Measurements from ENCODE around the gene NCKAP1. TPM values are rescaled to one million over a fixed set of nuclear protein-coding genes. Genes with fewer than 3 reads are reported as not detected.
"Not testable (repeated sequence)": the region's sequence is repeated elsewhere in the genome, so short reads cannot be mapped to it uniquely, and the experiment has no call there.

NCKAP1 gene
- total RNA-seq, 2 donors from 2014 or later: 81.7 to 116 TPM

DNA sequence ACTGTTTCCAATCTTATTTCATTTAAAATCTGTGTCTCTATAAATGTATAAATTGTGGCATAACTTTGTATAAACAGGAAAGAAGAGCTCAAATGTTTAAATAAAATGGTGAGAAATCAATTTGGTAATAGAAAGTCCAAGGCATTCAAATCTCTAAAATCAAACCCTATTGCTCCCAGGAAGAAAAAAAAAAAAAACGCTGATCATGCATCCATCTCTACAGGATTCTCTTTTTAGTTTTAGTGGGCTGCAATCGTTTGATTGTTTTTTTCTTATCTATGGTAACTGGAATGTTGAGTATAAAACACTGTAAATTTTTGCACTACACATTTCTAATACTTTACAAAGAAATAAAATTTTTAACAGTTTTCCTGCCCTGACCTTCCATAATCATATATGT, 75.6 kb downstream of the NCKAP1 start:
- intact Hi-C loops (cut with DNase I): no loop called here
- Histone ChIP-seq H3K27me3 (replicated peaks; ENCODE audit: insufficient read depth) (no peaks in the 10 kb centered on the region), H3K4me3 (no peak overlapping the region), H3K27ac (no peak overlapping the region), H3K9me3 (no peaks in the 10 kb centered on the region), H3K4me1 (replicated peaks) (no peaks in the 10 kb centered on the region), H3K36me3 (no peaks in the 10 kb centered on the region)
- WGBS: 43% methylated on average over 2 of the region's 2 CpGs
- DNase-seq (ENCODE audit: low spot score): no peak
- TF ChIP-seq POLR2AphosphoS5 (IDR thresholded peaks at IDR 0.05) (no peak), POLR2A (IDR thresholded peaks at IDR 0.05) (no peak)
- TF ChIP-seq, protein P1, sequence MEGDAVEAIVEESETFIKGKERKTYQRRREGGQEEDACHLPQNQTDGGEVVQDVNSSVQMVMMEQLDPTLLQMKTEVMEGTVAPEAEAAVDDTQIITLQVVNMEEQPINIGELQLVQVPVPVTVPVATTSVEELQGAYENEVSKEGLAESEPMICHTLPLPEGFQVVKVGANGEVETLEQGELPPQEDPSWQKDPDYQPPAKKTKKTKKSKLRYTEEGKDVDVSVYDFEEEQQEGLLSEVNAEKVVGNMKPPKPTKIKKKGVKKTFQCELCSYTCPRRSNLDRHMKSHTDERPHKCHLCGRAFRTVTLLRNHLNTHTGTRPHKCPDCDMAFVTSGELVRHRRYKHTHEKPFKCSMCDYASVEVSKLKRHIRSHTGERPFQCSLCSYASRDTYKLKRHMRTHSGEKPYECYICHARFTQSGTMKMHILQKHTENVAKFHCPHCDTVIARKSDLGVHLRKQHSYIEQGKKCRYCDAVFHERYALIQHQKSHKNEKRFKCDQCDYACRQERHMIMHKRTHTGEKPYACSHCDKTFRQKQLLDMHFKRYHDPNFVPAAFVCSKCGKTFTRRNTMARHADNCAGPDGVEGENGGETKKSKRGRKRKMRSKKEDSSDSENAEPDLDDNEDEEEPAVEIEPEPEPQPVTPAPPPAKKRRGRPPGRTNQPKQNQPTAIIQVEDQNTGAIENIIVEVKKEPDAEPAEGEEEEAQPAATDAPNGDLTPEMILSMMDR (IDR thresholded peaks at IDR 0.05): no peak

DNA sequence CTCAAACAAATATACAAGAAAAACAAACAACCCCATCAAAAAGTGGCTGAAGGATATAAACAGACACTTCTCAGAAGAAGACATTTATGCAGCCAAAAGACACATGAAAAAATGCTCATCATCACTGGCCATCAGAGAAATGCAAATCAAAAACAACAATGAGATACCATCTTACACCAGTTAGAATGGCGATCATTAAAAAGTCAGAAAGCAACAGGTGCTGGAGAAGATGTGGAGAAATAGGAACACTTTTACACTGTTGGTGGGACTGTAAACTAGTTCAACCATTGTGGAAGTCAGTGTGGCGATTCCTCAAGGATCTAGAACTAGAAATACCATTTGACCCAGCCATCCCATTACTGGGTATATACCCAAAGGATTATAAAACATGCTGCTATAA, 77.4 kb downstream of the NCKAP1 start:
- H3K4me3 ChIP-seq; H3K4me1 ChIP-seq (replicated peaks); intact Hi-C loops (cut with DNase I); DNase-seq (ENCODE audit: low spot score); H3K27me3 ChIP-seq (replicated peaks; ENCODE audit: insufficient read depth); H3K9me3 ChIP-seq; H3K36me3 ChIP-seq; H3K27ac ChIP-seq: not testable (repeated sequence)
- WGBS: 90% methylated on average over 2 of the region's 2 CpGs

DNA sequence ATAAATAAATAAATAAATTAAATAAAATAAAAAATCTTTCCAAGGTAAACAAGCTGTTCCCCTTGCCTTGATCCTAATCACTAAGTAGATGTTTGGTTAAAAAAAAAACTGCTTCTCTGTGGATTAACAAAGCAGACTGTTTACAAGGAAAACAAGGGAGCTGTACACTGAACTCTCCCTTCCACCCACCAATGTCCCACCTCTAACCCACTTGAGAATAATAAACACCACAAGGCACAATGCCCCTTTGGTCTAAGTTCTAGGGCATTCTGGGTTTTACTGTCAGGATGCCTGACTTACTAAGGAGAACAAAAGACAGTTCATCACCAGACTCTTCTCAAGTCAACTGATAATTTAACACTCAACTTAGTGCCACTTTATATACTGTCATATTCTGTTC, 83.5 kb downstream of the NCKAP1 start:
- Histone ChIP-seq H3K9me3 (no peaks in the 10 kb centered on the region), H3K27me3 (replicated peaks; ENCODE audit: insufficient read depth) (no peaks in the 10 kb centered on the region), H3K4me3 (no peak overlapping the region), H3K4me1 (replicated peaks) (no peaks in the 10 kb centered on the region), H3K36me3 (peaks cover 0 to 7% of the 10 kb centered on the region in 2 donors), H3K27ac (no peak overlapping the region)
- no peak for DNase-seq (ENCODE audit: low spot score)
- TF ChIP-seq POLR2A (IDR thresholded peaks at IDR 0.05) (no peak), POLR2AphosphoS5 (IDR thresholded peaks at IDR 0.05) (no peak)
- TF ChIP-seq, protein P1 (IDR thresholded peaks at IDR 0.05): no peak
- intact Hi-C loops (cut with DNase I): no loop called here

DNA sequence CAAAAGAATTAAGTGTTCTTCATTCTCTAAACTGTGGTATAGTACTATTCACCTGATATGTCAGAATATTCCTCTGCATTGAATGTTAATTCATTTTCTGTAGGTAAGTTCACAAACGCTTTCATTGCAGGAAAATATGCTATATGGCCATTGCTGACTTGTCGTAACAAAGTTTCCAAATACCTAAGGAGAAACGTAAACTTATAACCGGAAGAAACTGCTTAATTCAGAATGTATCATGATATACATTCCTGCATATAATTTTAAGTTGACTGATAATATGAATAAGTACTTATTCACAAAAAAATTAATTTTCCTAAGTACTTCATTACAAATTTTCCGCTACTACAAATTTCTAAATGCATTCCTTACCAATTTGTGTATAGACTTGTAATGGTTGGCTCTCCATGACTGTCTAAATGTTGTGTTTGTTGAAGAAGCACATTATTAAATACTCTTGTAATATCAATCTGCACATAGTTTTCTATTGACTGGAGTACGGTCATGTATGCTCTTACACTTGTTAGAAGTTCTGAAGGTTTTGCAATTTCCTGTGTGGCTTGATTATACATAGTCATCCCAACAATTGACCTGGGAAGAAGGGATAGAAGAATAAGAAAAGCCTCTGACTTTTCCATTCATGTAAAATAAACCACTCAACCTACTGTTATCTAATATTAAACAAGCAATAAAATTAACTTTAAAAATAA, 85.4 kb downstream of the NCKAP1 start:
- H3K27ac ChIP-seq: no peak overlapping the region
- peaks cover 0 to 7% of the 10 kb centered on the region in 2 donors for H3K36me3 ChIP-seq
- 92% methylated on average over 6 of the region's 6 CpGs for WGBS
- intact Hi-C loops (cut with DNase I): no loop called here
- H3K4me3 ChIP-seq: no peak overlapping the region
- no peaks in the 10 kb centered on the region for H3K9me3 ChIP-seq
- DNase-seq (ENCODE audit: low spot score): no peak
- no peak for TF ChIP-seq POLR2AphosphoS5 (IDR thresholded peaks at IDR 0.05)
- TF ChIP-seq POLR2A (IDR thresholded peaks at IDR 0.05): no peak
- TF ChIP-seq, protein P1 (IDR thresholded peaks at IDR 0.05): no peak
- H3K4me1 ChIP-seq (replicated peaks): no peaks in the 10 kb centered on the region
- no peaks in the 10 kb centered on the region for H3K27me3 ChIP-seq (replicated peaks; ENCODE audit: insufficient read depth)

DNA sequence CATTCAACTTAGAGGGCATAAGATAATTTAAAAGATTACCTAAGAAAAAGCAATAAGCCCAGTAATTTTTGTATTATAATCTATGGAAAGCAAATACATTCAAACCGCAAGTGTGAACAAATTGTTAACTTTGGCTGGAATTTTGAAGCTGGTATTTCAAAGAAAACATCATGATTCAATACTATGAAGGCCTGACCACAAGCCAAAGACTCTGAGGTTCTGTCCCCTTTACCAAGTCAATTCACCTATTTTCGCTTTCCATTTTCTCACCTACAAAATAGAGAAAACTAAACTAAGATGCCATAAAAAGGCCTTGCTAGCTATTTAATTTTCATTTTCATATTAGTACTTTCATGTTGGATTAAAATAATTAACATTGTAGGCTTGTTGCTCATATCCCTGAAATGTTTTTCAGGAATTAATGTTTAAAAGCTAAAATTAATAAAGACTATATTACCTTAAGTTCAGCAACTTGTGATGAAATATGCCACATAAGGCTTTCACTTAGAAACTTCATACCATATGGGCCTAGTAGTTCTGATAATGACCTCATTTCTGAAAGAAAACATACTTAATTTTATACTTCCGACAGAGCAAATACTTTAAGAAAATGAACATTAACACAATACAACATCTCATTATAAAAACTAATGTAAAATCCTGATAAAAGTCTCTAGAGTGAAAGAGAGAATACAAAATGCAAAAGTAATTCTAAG, 86.2 kb downstream of the NCKAP1 start:
- intact Hi-C loops (cut with DNase I): no loop called here
- no peaks in the 10 kb centered on the region for H3K27me3 ChIP-seq (replicated peaks; ENCODE audit: insufficient read depth)
- H3K27ac ChIP-seq: no peak overlapping the region
- no peaks in the 10 kb centered on the region for H3K4me1 ChIP-seq (replicated peaks)
- no peak overlapping the region for H3K4me3 ChIP-seq
- peaks cover 0 to 7% of the 10 kb centered on the region in 2 donors for H3K36me3 ChIP-seq
- 93% methylated on average over 3 of the region's 3 CpGs for WGBS
- TF ChIP-seq, protein P1 (IDR thresholded peaks at IDR 0.05): no peak
- TF ChIP-seq POLR2AphosphoS5 (IDR thresholded peaks at IDR 0.05) (no peak), POLR2A (IDR thresholded peaks at IDR 0.05) (no peak)
- no peaks in the 10 kb centered on the region for H3K9me3 ChIP-seq
- no peak for DNase-seq (ENCODE audit: low spot score)
